ENCODE measurements around the gene MME. TPM values are rescaled to one million over a fixed set of nuclear protein-coding genes. Genes with fewer than 3 reads are reported as not detected.

Gene MME
- total RNA-seq = 18.4 TPM

DNA sequence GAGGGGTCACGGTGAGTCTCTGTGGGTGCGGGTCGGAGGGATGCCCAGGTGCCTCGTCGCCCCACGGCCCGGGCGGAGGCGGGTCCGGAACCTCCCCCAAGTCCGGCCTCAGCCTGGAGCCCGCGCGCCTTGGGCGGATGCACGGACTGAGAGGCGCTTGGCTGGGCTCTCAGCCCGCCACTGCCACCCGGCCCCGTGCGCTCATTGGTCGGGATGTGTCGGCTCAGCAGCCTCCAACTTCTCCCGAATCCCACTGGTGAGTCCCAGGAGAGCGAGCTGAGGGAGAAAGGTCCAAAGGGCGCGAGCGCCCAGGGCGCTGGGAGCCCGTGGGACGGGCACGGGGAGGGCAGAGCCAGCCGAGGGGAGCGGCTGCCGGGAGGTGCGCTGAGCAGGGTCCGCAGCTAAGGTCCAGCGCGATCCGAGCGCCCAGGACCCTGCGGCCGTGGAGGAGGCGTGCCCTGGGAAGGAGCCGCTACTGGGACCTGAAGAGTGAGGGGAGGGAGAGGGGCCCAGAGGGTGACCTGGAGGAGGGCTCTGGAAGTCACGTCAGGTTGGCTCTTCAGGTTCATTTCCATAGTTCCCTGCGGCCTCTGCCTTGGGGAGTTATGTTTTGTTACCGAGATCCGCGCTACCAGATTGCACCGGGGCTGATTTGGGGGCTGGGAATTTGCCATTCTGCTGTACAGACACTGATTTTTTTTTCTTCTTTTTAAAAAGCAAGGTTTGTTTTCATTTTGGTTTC, at the start of gene MME:
MME (plus strand) TSS at position 574 of the 742 bp plus-strand sequence. CDS start 3,849 bp downstream, outside the sequence.
- Histone ChIP-seq H3K27me3 (no peaks in the 10 kb centered on the region), H3K27ac (peak within 1 kb of the TSS; percentile 44), H3K4me3 (peak within 1 kb of the TSS; percentile 61 to 68), H3K9me3 (peaks cover 4% of the 10 kb centered on the region), H3K36me3 (no peaks in the 10 kb centered on the region), H3K4me1 (peaks cover 16% of the 10 kb centered on the region)
- no peak for DNase-seq (ENCODE audit: extremely low spot score in 2 of 2)
- no peak for TF ChIP-seq POLR2A (IDR thresholded peaks at IDR 0.05)
- peak in 1 of 2 donors; percentile 64 for TF ChIP-seq POLR2AphosphoS5 (IDR thresholded peaks at IDR 0.05; ENCODE audit: insufficient read depth in 1 of 2, low read depth in 1 of 2)
- TF ChIP-seq, protein P1, sequence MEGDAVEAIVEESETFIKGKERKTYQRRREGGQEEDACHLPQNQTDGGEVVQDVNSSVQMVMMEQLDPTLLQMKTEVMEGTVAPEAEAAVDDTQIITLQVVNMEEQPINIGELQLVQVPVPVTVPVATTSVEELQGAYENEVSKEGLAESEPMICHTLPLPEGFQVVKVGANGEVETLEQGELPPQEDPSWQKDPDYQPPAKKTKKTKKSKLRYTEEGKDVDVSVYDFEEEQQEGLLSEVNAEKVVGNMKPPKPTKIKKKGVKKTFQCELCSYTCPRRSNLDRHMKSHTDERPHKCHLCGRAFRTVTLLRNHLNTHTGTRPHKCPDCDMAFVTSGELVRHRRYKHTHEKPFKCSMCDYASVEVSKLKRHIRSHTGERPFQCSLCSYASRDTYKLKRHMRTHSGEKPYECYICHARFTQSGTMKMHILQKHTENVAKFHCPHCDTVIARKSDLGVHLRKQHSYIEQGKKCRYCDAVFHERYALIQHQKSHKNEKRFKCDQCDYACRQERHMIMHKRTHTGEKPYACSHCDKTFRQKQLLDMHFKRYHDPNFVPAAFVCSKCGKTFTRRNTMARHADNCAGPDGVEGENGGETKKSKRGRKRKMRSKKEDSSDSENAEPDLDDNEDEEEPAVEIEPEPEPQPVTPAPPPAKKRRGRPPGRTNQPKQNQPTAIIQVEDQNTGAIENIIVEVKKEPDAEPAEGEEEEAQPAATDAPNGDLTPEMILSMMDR (IDR thresholded peaks at IDR 0.05) = no peak
- intact Hi-C loops (cut with DNase I) = no loop called here

DNA sequence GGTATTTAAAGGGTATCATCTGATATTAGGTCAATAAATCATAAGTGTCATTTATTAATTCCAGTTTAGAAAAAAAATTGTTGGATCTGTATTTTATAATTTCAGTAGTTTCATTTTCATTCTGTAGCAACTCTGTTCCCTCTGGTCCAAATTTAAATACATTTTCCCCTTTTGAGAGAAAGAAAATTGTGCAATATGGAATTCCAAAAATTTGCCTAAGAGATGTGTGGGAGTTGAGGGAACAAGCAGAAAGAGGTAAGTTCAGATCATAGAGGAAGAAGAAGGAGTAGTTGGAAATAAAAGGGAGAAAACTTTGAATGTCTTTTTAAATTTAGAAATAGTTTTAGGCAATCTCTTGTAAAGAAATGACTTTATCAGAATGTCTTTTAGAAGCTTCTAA, 48.9 kb upstream of the MME start:
- no peaks in the 10 kb centered on the region for H3K36me3 ChIP-seq
- TF ChIP-seq, protein P1 (IDR thresholded peaks at IDR 0.05) = no peak
- TF ChIP-seq POLR2A (IDR thresholded peaks at IDR 0.05) (no peak), POLR2AphosphoS5 (IDR thresholded peaks at IDR 0.05; ENCODE audit: insufficient read depth in 1 of 2, low read depth in 1 of 2) (no peak)
- intact Hi-C loops (cut with DNase I) = no loop called here
- no peaks in the 10 kb centered on the region for H3K4me1 ChIP-seq
- no peaks in the 10 kb centered on the region for H3K9me3 ChIP-seq
- H3K27ac ChIP-seq = no peak overlapping the region
- no peaks in the 10 kb centered on the region for H3K27me3 ChIP-seq
- no peak overlapping the region for H3K4me3 ChIP-seq
- DNase-seq (ENCODE audit: extremely low spot score in 2 of 2) = no peak

DNA sequence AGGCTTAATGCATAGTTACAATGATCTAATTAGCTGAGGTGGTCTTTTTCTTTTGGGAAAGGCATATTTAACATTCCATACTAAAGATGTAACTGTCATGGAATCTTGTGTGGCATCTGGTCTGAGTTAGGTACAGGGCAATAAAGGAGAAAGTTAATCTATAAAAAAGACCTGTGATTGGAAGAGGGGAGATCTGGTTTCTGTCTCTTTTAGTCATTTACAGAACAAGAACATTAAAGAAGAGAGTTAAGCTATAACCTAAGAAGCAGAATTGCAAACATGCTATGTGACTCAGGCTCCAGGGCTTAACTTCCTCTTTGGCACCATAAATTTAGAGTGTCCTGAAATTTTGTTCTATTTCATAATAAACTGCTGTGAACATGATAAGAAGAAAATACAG, 47.2 kb upstream of the MME start:
- H3K27ac ChIP-seq = no peak overlapping the region
- H3K27me3 ChIP-seq = no peaks in the 10 kb centered on the region
- H3K36me3 ChIP-seq = no peaks in the 10 kb centered on the region
- no peak overlapping the region for H3K4me3 ChIP-seq
- H3K9me3 ChIP-seq = no peaks in the 10 kb centered on the region
- no peak for DNase-seq (ENCODE audit: extremely low spot score in 2 of 2)
- intact Hi-C loops (cut with DNase I) = no loop called here
- TF ChIP-seq POLR2AphosphoS5 (IDR thresholded peaks at IDR 0.05; ENCODE audit: insufficient read depth in 1 of 2, low read depth in 1 of 2) (no peak), POLR2A (IDR thresholded peaks at IDR 0.05) (no peak)
- TF ChIP-seq, protein P1 (IDR thresholded peaks at IDR 0.05) = no peak
- H3K4me1 ChIP-seq = no peaks in the 10 kb centered on the region

DNA sequence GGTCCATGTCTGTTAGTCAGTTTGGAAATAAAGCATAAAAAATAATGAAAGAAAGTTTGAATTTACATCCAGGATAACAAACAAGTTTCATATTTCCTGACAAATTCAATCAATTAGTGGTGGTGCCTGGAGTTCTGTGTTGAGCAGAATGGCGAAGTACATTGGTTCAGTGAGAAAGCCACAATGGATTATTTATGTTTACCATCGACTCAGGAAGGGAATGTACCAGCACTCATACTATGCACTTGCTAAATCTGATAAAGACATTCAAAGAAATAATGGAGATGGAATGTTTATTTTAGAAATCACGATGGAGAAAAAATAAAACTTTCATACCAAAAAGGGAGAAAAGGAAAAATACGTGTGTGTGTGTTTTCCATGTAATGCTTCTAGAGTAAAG, 45.3 kb upstream of the MME start:
- Histone ChIP-seq H3K4me3 (no peak overlapping the region), H3K27ac (no peak overlapping the region), H3K9me3 (no peaks in the 10 kb centered on the region), H3K4me1 (no peaks in the 10 kb centered on the region), H3K36me3 (no peaks in the 10 kb centered on the region), H3K27me3 (no peaks in the 10 kb centered on the region)
- intact Hi-C loops (cut with DNase I) = no loop called here
- DNase-seq (ENCODE audit: extremely low spot score in 2 of 2) = no peak
- TF ChIP-seq POLR2A (IDR thresholded peaks at IDR 0.05) (no peak), POLR2AphosphoS5 (IDR thresholded peaks at IDR 0.05; ENCODE audit: insufficient read depth in 1 of 2, low read depth in 1 of 2) (no peak)
- TF ChIP-seq, protein P1 (IDR thresholded peaks at IDR 0.05) = no peak

- TF ChIP-seq POLR2A (IDR thresholded peaks at IDR 0.05) (no peak), POLR2AphosphoS5 (IDR thresholded peaks at IDR 0.05; ENCODE audit: insufficient read depth in 1 of 2, low read depth in 1 of 2) (no peak)
- TF ChIP-seq, protein P1 (IDR thresholded peaks at IDR 0.05) = no peak
- Histone ChIP-seq H3K27ac (no peak overlapping the region), H3K4me3 (no peak overlapping the region), H3K9me3 (no peaks in the 10 kb centered on the region), H3K36me3 (no peaks in the 10 kb centered on the region), H3K27me3 (no peaks in the 10 kb centered on the region), H3K4me1 (no peaks in the 10 kb centered on the region)
- DNase-seq (ENCODE audit: extremely low spot score in 2 of 2) = no peak
- intact Hi-C loops (cut with DNase I) = no loop called here
These were observed 44.6 kb upstream of the MME start for GRCh38 chr3:155035553-155035952.

All from vagina (tissue), 2 donors.